ENCODE results near the gene SETD6.
A peak's percentile ranks its signal among the peaks of the same experiment; 100 is the strongest.

SETD6 gene

DNA sequence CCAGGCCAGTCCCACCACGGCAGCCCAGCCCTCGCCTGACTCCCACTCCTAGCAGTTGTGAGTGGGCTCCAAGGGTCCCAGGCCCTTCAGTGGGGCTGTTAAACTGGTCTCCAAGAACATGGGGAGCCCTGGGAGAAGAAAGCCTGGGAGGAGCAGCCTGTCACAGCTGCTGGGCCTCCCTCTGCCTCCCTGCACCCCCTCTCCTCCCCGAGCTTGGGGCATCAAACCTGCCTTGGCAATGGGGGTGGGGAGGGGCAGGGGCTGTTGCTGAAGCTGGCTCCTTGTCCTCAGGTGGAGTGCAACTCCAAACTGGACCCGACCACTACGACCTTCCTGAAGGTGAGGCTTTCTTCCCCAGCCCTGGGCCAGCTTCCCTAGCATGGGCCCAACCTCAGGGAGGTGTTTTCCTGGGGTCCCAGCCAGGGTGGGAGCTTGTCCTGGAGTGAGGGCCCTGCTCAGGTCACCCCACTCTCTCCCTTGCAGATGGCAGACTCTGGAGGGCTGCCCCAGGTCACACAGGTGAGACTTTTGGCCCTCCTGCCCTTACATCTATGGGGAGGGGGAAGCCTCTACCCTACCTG, 6.6 kb upstream of the SETD6 start:
- DNase-seq (ENCODE audit: low spot score), result no peak

DNA sequence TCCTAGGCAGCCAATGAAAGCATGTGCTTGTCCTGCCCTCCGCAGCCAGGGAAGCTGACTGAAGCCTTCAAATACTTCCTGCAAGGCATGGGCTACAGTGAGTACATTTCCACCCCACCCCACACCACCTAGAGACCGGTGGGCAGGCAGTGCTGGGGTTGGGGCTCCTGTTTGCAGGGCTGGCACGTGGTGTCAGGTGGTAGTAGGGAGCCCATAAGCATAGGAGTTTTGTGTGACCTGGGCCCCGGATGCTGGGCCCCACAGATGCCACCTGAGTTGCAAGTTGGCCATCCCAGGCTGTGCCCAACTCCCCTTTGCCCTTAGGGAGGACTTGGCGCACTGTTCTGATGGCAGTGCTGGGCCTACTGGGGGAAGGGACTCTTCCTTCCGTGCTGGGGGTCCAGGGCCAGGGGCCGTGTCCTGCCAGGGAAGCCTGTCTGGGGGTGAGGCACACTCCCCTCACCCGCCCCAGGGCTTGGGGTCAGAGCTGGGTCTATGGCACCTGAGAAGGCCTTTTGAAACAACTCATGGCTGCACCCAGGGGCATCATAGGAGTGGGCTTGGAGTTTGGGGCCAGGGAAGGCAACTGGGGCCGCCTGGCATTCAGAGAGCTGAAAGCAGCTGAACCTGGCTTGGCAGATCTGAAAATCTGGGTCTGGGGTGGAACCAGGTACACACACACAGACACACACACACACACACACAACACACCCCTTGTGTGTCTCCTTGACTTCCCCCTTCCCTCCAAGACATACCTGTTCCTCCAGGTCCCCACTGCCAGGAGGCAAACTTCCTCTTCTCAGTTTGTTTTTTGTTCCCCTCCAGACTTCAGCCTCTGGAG, 5.8 kb upstream of the SETD6 start:
- DNase-seq (ENCODE audit: low spot score), result no peak

DNA sequence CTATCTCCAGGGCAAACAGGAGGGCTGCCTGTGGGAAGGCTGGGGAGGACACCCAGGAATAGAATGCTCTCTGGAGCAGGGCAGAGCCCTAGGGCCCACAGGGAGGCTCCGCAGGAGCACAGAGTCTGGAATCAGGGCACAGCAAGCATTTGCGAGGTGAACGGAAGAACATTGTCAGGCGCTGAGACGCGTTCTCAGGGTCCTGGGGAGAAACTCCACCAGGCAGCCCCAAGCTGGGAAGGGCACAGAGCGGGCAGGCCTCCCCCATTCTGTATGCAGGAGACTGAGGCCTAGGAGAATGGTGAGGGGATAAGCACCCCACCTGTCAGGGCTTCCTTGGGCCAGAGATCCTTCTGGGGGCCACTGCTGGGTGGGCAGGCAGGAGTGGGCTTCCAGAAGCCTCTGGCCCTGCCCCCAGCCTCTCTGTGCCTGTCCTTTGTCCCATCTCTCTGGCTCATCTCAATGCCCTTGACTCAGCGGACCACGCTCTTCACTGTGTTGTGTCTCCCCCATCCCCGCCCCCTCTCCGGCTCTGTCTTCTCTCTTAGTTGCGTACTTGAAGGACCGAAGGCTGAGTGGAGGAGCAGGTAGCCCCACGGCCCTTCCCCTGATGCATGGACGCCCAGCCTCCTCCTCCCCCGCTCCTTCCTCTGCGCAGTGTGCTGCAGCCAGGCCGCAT, 5.1 kb upstream of the SETD6 start:
- DNase-seq (ENCODE audit: low spot score), result no peak

DNA sequence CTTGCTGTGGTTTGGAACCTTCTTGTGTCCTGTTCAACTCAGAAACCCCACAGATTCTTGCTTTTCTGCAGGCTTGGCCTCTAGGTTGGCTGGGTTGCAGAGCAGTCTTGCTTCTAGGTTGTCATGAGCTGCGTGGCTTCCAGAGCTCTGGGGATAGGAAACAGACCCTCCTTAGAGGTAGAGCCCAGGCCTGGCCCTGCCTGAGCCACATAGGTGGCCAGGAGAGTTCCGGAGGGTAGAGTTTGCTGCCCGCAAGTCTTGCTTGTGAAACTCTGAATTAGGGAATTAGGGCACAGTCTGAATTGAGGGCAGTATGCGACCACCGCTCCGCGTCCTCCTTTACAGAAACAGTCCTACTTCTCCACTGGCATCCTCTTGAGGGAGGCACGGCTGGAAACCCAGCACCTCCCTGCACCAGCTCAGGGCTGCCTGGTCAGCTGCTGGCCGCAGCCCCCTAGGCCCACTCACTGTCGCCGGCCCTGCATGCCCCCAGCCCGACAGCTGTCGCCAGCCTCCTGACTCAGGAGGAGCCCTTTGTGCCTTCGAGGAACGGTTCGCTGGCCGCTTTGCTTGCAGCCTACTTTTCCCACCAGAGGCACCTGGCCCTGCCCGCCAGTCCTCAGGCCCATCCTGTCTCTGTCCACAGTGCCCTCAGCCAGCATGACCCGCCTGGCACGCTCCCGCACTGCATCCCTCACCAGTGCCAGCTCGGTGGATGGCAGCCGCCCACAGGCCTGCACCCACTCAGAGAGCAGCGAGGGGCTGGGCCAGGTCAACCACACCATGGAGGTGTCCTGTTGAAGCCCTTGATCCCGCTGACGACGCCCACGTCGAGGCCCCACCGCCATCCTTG, 4.3 kb upstream of the SETD6 start:
- no peak for DNase-seq (ENCODE audit: low spot score)

DNA sequence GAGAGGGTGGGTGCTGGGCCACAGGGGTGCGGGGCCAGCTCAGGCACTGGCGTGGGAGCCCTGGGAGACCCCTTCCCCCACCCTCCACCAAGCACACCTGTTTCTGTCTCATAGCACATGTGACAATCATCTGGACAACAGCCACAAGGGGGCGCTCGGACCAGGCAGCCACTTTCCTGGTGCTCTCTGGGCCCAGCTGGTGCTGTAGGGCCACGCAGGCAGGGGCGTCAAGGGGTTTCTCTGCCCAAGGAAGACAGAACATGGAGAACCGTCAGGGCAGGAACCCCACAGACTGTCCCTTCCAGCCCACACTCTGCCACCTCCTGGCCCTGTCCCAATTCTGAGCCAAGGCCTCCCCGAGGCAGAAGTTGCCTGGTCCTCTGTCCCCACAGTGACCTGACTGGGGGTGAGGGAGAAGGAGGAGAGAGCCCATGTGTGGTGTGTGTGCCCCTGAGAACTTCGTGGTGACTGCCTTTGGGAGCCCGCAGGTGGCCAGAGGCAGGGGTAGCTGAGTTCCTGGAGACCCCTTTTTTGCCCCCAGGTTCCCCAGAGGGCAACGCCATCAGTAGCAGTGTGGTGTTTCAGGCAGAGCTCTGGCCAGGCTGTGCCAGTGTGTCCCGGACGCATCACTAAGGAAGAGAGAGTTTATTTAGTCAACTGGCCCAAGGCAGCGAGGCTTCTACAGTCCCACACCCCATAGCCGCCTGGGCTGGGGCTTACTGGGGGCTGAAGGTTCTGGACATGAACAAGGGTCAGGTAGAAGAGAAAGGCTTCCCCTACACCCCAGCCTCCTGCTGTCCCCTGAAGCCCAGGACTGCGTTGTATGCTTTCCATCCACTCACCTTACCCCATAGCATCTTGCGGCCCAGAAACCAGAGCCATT, 3.1 kb upstream of the SETD6 start:
- DNase-seq (ENCODE audit: low spot score), result peak; percentile 76

DNA sequence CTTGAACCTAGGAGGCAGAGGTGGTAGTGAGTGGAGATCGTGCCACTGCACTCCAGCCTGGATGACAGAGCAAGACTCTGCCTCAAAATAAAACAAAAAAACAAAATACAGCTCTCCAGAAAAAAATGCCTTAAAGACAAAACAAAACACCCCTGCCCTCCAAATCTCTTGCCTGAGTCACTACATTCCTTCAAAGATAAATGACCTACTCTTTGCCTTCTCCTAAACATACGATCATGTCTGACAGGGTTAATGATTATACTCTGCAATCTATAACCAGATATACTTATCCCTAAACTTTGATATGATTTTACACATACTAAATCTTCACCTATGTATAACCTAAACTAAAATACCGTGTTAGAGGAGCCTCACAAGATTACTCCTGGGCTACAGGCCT, 1.4 kb upstream of the SETD6 start:
- no peak for DNase-seq (ENCODE audit: low spot score)

DNA sequence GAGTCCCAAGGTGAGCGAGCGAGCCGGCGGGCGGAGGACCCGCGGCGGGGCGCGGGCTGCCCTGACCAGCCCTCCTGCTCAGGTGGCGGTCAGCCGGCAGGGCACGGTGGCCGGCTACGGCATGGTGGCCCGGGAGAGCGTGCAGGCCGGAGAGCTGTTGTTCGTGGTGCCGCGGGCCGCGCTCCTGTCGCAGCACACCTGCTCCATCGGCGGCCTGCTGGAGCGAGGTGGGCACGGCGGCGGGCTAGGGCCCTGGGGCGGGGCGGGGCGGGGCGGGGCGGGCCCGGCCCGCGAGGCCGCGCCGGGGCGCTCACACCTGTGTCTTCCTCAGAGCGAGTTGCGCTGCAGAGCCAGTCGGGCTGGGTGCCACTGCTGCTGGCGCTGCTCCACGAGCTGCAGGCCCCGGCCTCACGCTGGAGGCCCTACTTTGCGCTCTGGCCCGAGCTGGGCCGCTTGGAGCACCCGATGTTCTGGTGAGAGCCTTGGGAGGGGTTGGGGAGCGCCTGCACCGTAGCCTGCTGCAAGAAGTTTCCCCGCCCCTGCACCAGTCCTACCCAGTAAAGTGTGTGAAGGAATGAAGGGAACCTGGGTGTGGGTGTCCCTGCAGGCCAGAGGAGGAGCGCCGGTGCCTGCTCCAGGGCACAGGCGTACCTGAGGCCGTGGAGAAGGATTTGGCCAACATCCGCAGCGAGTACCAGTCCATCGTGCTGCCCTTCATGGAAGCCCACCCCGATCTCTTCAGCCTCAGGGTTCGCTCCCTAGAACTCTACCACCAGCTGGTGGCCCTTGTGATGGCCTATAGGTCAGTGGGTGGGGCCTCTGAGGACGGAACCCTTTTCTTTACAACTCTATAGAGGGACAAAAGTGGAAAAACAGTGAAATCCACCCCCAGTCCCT, 802 bp downstream of the SETD6 start:
- DNase-seq (ENCODE audit: low spot score), result peak; percentile 81

DNA sequence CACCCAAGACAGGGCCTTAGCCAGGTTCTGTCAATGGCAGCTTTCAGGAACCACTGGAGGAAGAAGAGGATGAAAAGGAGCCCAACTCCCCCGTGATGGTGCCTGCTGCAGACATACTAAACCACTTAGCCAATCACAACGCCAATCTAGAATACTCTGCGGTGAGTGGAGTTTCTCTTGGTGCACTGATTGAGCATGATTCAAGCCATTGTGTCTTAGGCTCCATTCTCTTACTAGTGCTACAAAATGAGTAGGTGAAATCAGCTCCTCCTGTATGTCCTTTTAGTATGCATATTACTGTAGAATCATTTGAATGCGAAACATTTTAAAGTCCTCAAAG, 1.4 kb downstream of the SETD6 start:
- DNase-seq (ENCODE audit: low spot score), result no peak

DNA sequence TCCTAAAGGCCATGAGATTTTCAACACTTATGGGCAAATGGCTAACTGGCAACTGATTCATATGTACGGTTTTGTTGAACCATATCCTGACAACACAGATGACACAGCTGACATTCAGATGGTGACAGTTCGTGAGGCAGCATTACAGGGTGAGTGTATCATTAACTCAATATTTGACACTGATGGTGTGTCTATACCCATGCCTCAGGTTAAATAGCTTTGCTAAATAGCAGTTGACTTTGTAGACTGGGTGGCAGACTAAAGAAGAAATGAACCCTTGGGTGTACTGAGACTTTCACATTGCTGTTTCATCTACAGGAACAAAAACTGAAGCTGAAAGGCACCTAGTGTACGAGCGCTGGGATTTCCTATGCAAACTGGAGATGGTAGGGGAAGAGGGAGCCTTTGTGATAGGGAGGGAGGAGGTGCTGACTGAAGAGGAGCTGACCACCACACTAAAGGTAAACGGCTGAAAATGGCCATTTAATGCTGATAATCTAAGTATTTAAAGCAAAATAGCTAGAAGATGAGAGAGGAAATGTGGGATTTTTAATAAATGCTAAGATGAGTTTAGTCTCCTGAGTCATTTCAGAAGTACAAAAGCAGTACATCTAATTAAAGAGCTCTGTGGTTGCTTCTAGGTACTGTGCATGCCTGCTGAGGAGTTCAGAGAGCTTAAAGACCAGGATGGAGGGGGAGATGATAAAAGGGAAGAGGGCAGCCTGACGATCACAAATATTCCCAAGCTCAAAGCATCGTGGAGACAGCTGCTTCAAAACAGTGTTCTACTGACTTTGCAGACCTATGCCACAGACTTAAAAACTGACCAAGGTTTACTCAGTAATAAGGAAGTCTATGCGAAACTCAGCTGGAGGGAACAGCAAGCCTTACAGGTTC, 3.0 kb downstream of the SETD6 start:
- no peak for DNase-seq (ENCODE audit: low spot score)

DNA sequence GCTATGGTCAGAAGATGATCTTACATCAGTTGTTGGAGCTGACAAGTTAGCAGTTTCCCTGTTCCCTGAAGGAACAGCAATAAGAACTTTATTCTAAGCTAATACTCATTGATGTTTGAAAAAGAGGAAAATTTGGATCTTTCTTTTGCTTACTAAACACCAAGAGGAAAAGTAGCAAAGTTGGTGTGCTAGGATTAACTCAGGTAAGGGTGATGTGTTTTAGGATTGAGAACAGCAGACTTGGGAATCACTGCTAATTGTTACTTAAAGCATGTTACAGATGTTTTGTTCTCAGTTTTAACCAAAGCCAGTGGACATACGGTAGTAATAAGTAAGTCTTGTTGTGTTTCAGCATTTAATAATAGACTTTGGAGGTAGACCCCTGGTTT, 3.7 kb downstream of the SETD6 start:
- DNase-seq (ENCODE audit: low spot score), result no peak

DNA sequence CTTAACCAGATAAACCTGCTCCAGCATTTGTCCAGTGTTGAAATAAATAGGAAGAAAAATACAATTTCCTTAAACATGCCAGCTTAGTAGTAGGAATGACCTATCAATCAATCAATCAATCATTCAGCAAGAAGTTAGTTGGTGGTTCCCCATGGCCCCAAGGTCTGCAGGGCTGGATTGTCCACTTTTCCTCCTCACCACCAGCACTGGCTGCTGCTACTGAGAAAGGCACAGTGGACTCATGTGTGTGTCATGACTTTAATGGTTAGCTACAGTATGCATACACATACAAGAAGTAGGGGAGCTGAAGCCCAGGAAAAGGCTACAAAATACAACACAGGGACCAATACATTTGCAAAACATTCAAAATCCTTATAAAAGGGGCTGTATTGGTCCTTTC, 4.4 kb downstream of the SETD6 start:
- DNase-seq (ENCODE audit: low spot score), result no peak

DNA sequence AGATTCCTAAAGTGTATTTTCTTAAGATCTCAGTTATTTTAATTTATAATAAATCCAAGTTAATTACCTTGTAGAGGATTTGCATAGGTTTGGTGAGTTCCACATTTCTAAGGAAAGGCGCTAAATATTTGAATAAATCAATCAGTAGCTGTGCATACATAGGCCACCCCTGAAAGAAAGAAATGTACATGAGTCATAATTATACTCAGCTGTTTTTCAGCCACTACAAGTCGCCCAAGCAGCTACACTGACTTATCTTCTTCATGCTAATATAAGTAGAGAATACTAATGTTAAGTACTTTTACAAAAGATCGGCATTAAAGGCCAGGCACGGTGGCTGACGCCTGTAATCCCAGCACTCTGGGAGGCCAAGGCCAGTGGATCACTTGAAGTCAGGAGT, 14.9 kb downstream of the SETD6 start:
- no peak for DNase-seq (ENCODE audit: low spot score)

DNA sequence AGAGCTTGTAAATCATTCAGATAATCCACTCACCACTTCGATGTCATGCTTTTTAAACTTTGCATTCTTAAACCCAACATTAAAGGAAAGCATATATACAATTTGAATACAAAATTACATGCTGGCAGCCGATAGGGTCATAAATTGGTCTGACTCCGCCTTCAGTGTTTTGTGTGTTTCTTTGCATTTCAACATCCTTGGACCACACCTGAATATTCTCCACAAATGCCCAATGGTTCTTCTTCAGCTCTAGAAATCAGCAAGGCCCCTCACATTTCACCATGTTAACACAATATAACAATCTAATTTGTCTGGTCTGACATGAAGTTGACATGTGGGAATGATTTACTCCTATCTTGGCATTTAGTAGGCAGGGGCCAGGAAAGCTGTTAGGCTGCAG, 17.1 kb downstream of the SETD6 start:
- no peak for DNase-seq (ENCODE audit: low spot score)

DNA sequence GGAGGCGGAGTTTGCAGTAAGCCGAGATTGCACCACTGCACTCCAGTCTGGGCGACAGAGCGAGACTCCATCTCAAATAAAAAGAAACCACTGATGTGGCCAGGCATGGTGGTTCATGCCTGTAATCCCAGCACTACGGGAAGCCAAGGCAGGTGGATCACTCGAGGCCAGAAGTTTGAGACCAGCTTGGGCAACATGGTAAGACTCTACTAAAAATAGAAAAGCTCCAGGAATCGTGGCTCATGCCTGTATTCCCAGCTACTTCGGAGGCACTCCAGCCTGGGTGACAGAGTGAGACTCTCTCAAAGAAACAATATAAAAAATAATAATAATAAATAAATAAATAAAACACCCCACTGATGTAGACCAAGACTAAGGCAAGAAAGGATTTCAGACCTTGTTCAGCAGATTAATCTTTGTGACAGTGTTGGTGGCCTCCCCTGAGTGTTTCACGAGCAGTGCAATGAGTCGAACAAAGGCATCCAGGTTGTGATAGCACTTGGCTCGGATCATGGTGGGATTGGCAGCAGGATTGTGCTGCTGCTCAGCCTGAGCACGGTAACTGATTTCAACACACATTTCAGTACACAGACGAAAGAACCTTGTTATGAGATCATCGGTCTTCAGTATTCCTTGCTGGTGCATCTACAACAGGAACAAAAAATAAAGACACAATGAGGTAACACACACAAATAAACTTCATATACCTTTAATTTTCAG, 18.6 kb downstream of the SETD6 start:
- no peak for DNase-seq (ENCODE audit: low spot score)

DNA sequence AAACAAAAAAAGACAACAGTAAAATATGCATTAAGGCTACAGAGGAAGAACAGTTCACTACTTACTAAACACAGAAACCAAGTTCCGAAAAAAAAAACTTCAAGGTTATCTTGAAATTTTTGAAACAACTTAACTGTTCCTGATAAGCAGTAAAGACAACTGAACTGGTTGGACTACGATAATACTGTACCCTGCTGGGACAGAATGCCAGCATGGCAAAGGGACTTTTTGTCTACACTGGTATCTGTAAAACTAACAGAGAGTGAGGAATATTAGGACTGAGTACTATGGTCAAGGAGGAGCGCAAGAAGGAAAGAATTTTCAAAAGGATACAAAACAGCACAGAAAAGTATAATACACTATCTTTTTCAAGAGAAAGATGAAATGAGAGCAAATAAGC, 19.8 kb downstream of the SETD6 start:
- no peak for DNase-seq (ENCODE audit: low spot score)

DNA sequence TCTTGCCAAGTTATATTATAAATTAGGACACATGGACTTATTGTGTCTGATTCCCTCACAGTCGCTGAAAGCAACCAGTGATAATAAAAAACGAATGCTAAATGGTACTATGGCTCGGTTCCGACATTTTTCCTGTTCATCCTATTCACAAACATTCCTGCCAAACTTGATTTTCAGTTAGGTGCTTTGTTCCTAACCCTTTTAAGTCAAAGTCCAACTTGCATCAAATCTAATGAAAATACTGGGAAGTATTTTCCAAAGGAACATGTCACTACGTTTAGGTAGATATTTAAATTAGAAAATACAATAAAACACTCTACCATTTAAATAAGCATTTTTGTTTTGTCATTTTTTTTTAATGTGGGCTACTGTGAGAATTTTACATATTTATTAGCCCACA, 21.0 kb downstream of the SETD6 start:
- DNase-seq (ENCODE audit: low spot score), result no peak

DNA sequence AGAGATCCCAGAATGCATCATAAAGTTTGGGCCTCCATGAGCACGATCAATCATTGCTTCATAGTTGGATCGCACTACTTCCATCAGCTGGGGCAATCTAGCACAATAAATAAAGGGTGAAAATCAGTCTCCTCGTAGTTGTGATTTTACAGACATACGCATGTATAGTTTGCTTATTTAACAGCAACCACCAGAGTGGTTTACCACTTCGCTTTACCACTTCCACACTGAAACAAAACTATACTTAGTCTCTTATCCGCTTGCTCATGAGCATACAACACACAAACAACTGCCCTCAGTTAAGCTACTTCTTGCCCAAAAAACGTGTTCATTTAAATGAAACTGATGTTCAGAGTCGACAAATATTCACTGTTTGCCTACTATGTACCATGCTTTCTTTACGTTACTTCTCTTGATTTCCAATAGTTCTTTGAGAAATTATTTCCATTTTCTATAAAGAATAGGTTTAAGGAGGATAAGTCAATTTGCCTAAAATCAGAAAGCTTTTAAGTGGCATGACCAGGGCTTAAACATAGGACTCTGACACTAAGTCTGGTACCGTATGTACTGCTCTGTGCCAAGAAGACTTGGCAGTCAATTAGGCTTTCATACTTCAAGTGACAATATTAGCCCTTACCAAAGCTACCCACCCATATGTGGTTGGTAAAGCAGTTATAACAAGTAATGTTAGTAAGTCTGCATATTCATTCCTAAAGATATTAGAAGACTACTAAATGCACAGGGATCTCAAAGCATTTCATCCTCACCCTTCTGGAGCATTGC, 22.0 kb downstream of the SETD6 start:
- no peak for DNase-seq (ENCODE audit: low spot score)

DNA sequence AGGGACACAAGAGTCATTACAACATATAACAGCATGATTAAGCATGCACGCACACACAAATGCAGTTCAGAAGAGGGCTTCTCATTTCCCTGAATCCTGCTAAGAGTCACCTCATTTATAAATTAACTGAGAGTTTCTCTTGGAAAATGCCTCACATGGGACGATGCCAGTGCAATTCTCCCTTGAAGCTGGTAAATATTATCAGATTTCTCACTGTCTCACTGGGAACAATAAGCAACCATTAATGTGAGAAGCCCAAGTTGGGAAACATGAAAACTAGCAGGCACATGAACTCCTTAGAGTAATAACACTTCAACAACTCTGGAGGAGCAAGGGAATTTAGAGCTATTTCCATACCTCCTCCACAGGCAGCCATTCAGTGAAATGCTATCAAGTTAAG, 26.4 kb downstream of the SETD6 start:
- no peak for DNase-seq (ENCODE audit: low spot score)

Measured in iPS-NIHi11 (cell line).